ENCODE results near the gene SMC3. TPM values are rescaled to one million over a fixed set of nuclear protein-coding genes. Genes with fewer than 3 reads are reported as not detected.
"Not testable (repeated sequence)": the region's sequence is repeated elsewhere in the genome, so short reads cannot be mapped to it uniquely, and the experiment has no call there.

The SMC3 gene
- total RNA-seq, 3 donors from 2014 or later (not counting 1 experiment from before 2014, with no cell fraction given) = 36.6 to 38.5 (median 37.8) TPM

DNA sequence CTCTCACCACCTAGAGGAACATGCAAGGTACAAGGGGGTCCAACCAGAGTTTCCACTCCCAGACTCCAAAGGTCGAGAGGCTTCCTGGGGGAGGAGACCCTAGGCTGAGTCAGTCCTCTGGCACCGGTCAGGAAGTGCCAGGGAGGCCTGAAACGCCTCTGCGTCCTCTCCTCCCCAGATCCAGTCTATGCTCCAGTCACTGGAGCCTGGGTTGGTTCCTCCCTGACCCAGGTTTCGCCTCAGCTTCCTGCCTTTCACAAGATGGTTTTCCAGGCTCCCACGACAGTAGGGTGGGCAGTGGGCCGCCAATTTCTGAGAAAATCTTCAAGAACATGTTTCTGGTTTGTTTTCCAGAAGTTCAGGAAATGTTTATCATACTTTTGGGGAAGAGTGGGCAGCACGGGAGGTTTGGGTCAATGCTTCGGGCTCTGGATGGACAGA is 39.7 kb upstream of the SMC3 start:
- peaks cover 24% of the 10 kb centered on the region for H3K4me1 ChIP-seq (ENCODE audit: control insufficient read depth, insufficient read depth, low read length)
- ATAC-seq (no peak), DNase-seq (no peak)
- no peak overlapping the region for H3K27ac ChIP-seq (ENCODE audit: low read length)
- H3K27me3 ChIP-seq (ENCODE audit: control insufficient read depth, insufficient read depth, low read length) = no peaks in the 10 kb centered on the region
- peak overlapping the region in 1 of 2 donors; percentile 43 for H3K27ac Mint-ChIP-seq
- no peak overlapping the region for H3K4me3 ChIP-seq (ENCODE audit: low read length)
- H3K36me3 ChIP-seq (ENCODE audit: control insufficient read depth, insufficient read depth, low read length) = no peaks in the 10 kb centered on the region
- intact Hi-C loops (cut with micrococcal nuclease) = no loop called here
- no peaks in the 10 kb centered on the region for H3K9me3 ChIP-seq (ENCODE audit: control insufficient read depth, insufficient read depth, low read length)
- H3K4me3 Mint-ChIP-seq = no peak overlapping the region
- H3K36me3 Mint-ChIP-seq = no peaks in the 10 kb centered on the region
- TF ChIP-seq, protein P1, sequence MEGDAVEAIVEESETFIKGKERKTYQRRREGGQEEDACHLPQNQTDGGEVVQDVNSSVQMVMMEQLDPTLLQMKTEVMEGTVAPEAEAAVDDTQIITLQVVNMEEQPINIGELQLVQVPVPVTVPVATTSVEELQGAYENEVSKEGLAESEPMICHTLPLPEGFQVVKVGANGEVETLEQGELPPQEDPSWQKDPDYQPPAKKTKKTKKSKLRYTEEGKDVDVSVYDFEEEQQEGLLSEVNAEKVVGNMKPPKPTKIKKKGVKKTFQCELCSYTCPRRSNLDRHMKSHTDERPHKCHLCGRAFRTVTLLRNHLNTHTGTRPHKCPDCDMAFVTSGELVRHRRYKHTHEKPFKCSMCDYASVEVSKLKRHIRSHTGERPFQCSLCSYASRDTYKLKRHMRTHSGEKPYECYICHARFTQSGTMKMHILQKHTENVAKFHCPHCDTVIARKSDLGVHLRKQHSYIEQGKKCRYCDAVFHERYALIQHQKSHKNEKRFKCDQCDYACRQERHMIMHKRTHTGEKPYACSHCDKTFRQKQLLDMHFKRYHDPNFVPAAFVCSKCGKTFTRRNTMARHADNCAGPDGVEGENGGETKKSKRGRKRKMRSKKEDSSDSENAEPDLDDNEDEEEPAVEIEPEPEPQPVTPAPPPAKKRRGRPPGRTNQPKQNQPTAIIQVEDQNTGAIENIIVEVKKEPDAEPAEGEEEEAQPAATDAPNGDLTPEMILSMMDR (IDR thresholded peaks at IDR 0.05) = no peak
- no peaks in the 10 kb centered on the region for H3K27me3 Mint-ChIP-seq (ENCODE audit: low read depth in 2 of 2)
- H3K4me1 Mint-ChIP-seq = peaks cover 24 to 29% of the 10 kb centered on the region in 2 donors
- WGBS (ENCODE audit: insufficient coverage) = 90% methylated on average over 9 of the region's 9 CpGs
- no peaks in the 10 kb centered on the region for H3K9me3 Mint-ChIP-seq

DNA sequence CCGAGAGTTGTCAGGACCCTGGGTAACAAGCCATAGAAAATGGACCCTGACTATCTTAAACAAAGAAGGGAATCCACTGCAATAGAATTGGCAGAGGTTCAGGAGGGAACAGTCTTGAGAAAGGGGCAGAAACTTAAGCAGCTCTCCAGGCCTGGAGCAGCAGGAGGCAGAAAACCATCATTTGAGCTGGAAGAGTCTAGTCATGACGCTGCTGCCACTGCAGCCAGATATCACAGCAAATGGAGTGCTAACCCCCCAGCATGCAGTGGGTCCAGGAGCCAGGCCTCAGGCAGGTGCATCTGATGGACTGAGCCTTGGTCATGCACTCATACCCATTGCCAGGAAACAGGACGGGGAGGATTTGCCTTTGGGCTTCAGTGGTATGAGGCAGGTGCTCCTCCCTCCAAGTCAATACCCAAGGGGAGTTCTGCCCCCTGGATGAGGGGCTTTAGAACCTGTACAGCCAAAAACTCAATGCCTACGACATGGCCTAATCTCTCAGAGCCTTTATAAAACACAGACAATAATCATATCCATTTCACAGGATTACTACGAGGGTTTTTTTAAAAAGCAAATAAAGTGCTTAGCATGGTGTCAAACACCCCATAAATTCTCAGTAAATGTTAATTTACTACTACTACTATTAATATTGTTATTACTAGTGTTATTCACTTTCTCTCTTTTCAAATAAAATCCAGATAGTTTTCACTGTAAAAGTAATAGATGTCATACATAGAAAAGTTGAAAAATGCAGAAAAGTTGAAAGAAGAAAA is 39.1 kb upstream of the SMC3 start:
- no peak overlapping the region for H3K4me3 Mint-ChIP-seq
- DNase-seq (no peak), ATAC-seq (no peak)
- no peaks in the 10 kb centered on the region for H3K9me3 Mint-ChIP-seq
- no peaks in the 10 kb centered on the region for H3K36me3 Mint-ChIP-seq
- Histone ChIP-seq H3K27me3 (ENCODE audit: control insufficient read depth, insufficient read depth, low read length) (no peaks in the 10 kb centered on the region), H3K9me3 (ENCODE audit: control insufficient read depth, insufficient read depth, low read length) (no peaks in the 10 kb centered on the region), H3K4me1 (ENCODE audit: control insufficient read depth, insufficient read depth, low read length) (peaks cover 24% of the 10 kb centered on the region), H3K27ac (ENCODE audit: low read length) (no peak overlapping the region), H3K36me3 (ENCODE audit: control insufficient read depth, insufficient read depth, low read length) (no peaks in the 10 kb centered on the region), H3K4me3 (ENCODE audit: low read length) (no peak overlapping the region)
- TF ChIP-seq, protein P1 (IDR thresholded peaks at IDR 0.05) = no peak
- H3K27ac Mint-ChIP-seq = peak overlapping the region in 1 of 2 donors; percentile 43
- peaks cover 27 to 28% of the 10 kb centered on the region in 2 donors for H3K4me1 Mint-ChIP-seq
- intact Hi-C loops (cut with micrococcal nuclease) = no loop called here
- 61% methylated on average over 5 of the region's 5 CpGs for WGBS (ENCODE audit: insufficient coverage)
- H3K27me3 Mint-ChIP-seq (ENCODE audit: low read depth in 2 of 2) = peaks cover 0 to 2% of the 10 kb centered on the region in 2 donors

DNA sequence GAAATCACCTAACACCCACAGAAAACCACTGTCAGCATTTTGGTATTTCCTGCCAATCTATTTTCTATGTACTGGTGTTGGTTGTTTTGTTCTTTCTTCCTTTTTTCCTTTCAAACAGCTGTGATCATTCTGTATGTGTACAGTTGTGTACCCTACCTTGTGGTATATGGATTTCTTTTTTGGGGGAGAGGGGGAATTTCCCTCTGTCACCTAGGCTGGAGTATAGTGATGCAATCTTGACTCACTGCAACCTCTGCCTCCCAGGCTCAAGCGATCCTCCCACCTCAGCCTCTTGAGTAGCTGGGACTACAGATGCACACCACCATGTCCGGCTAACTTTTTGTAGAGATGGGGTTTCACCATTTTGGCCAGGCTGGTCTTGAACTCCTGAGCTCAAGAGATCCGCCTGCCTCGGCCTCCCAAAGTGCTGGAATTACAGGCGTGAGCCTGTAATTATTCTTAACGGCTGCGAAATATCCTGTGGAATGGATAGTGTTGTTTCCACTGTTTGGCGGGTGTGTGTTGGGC is 38.4 kb upstream of the SMC3 start:
- H3K9me3 Mint-ChIP-seq; H3K36me3 ChIP-seq (ENCODE audit: control insufficient read depth, insufficient read depth, low read length); H3K4me3 ChIP-seq (ENCODE audit: low read length); H3K4me3 Mint-ChIP-seq; H3K9me3 ChIP-seq (ENCODE audit: control insufficient read depth, insufficient read depth, low read length); H3K27ac ChIP-seq (ENCODE audit: low read length); H3K27me3 ChIP-seq (ENCODE audit: control insufficient read depth, insufficient read depth, low read length); H3K27me3 Mint-ChIP-seq (ENCODE audit: low read depth in 2 of 2); H3K36me3 Mint-ChIP-seq: not testable (repeated sequence)
- Mint-ChIP-seq H3K4me1 (peaks cover 27 to 28% of the 10 kb centered on the region in 2 donors), H3K27ac (peak overlapping the region; percentile 43 to 54)
- peaks cover 24% of the 10 kb centered on the region for H3K4me1 ChIP-seq (ENCODE audit: control insufficient read depth, insufficient read depth, low read length)
- ATAC-seq (peak; percentile 31 to 58 (median 43)), DNase-seq (peak in 1 of 2 donors; percentile 61)
- WGBS (ENCODE audit: insufficient coverage) = 87% methylated on average over 8 of the region's 8 CpGs
- intact Hi-C loops (cut with micrococcal nuclease) = loop anchor here (1.0 kb wide), 1 partner anchor 25 kb away; no protein-coding TSS in a partner anchor

DNA sequence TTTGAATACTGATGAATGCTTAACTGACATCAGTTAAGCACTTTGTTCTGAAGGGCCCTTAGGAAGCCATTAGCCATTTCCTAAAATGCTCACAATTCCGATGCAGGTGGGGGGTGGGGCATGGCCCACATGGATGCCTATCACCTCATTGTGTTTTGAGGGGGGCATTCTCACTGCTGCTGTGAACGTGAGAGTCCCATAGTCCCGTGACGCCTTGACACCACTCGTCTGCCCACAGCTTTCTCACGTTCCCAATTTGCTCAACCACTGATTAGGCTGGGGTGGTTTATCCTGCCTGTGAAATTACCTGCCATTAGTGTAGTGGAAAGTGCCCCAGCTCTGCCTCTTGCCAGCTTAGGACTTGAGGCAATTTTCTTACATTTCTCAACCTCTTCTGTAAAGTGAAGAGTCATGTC is 37.9 kb upstream of the SMC3 start:
- no peak overlapping the region for H3K4me3 ChIP-seq (ENCODE audit: low read length)
- H3K4me1 ChIP-seq (ENCODE audit: control insufficient read depth, insufficient read depth, low read length) = peaks cover 24% of the 10 kb centered on the region
- intact Hi-C loops (cut with micrococcal nuclease) = loop anchor here (1.0 kb wide), 1 partner anchor 25 kb away; no protein-coding TSS in a partner anchor
- peak; percentile 65 to 90 (median 69) for ATAC-seq
- no peak overlapping the region for H3K27ac ChIP-seq (ENCODE audit: low read length)
- TF ChIP-seq, protein P1 (IDR thresholded peaks at IDR 0.05) = no peak
- Mint-ChIP-seq H3K4me1 (peaks cover 27 to 33% of the 10 kb centered on the region in 2 donors), H3K36me3 (no peaks in the 10 kb centered on the region), H3K4me3 (peak overlapping the region; percentile 72), H3K27me3 (ENCODE audit: low read depth in 2 of 2) (peaks cover 0 to 5% of the 10 kb centered on the region in 2 donors), H3K9me3 (no peaks in the 10 kb centered on the region), H3K27ac (peak overlapping the region; percentile 43 to 54)
- WGBS (ENCODE audit: insufficient coverage) = 27% methylated on average over 6 of the region's 6 CpGs
- H3K9me3 ChIP-seq (ENCODE audit: control insufficient read depth, insufficient read depth, low read length) = no peaks in the 10 kb centered on the region
- no peaks in the 10 kb centered on the region for H3K36me3 ChIP-seq (ENCODE audit: control insufficient read depth, insufficient read depth, low read length)
- DNase-seq = peak; percentile 31 to 74
- H3K27me3 ChIP-seq (ENCODE audit: control insufficient read depth, insufficient read depth, low read length) = no peaks in the 10 kb centered on the region

Data from natural killer cell (primary cell).